Measurements from ENCODE around the gene PPIE.
"Not testable (repeated sequence)": the region's sequence is repeated elsewhere in the genome, so short reads cannot be mapped to it uniquely, and the experiment has no call there.

PPIE gene

DNA sequence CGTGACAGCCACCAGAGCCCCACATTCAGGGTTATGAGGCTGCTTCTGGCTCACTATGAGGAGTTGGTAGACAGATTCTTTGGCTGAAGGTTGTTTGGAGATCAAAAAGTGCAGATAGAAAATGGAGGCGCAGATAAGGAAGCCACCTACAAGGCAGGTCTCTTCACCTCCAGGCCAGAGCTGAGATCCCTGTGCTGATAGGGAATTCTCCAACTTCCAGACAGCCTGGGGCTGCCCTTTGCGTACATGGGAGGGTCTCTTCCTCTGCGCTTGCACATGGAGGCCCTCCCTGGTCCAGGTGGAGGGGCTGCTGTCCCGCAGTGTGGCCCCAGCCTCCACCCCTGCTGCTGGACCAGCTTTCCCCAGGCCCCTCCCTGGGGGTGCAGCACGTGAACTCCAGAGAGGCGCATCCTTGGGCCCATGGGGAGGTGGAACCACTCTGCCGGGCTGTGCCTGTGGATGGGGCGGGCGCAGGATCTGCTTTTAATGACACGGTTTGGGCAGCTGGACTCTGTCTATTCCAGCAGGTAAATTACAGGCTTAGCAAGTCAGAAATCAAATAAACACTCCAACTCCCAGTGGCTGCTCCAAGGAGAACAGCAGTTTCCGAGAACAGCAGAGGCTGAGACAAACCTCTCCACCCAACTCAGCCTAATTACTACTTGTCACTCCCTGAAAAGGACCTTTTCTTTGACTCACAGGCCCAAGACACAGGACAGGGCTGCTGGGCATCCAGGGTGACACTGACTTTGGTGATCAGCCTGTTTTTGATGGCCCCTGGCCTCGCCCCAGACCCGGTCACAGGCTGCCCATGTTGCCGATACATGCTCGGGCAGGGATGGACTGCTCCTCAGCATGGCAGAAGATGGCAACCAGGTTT is 20.1 kb downstream of the PPIE start:
- DNase-seq (ENCODE audit: low spot score), result no peak

DNA sequence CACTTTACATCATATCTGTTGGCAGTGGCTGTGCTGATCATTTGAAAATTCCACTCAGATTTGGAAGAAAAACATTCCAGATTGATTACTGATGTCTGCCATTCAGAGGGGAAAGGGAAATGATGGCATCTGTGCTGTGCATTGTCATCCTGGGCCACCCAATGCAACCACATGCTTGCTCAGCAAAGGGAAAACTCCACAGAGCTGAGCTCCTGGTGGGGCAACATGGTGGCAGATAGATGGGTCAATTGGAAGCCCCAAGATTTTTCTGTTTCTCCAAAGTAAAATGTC is 20.7 kb downstream of the PPIE start:
- DNase-seq (ENCODE audit: low spot score), result no peak

DNA sequence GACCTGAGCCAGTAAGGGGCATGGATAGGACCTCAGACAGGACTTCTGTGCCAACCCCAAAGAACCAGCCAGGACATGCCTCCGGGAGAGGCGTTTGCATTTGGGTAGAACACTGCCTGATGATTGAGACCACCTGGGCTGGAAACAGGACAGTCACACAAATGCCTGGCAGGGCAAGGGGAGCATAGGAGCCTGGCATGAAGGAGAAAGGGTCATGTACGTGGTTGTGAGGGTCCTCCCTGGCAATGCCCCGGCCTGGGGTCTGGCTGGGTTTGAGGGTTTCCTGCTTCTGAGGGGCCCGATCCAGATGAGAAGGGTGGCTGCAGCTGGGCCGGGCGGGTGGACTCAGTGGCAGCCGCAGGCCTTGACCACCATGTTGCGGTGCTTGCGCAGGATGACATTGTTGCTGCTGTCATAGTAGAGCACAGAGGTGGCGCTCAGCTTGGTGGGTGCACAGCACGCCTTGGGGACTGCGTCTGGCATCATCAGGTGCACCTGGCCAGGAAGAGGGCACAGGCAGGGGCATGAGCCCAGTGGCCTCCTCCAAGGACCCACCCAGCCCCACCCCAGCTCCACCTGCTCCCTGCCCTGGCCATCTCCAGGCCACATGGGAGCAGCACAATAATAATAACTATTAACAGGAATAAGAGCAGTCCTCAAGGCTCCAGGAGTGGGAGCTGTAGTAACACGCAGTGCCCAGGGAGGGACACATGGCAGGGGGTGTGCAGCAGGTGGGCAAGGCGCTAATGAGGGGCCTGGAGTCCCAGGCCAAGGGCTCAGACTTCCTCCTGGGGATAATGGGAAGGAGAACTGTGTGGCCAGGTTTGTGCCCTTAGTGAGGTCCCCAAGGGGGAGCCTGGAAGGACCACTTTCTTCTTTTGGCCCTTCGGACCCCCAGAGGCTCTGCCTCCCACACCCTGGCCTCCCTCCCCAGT is 21.7 kb downstream of the PPIE start:
- DNase-seq (ENCODE audit: low spot score), result no peak

- DNase-seq (ENCODE audit: low spot score), result no peak
Observed at GRCh38 chr1:39761016-39761415, 22.3 kb downstream of the PPIE start.

GRCh38 chr1:39761557-39762260 is 23.0 kb downstream of the PPIE start:
- peak; percentile 60 for DNase-seq (ENCODE audit: low spot score)

DNA sequence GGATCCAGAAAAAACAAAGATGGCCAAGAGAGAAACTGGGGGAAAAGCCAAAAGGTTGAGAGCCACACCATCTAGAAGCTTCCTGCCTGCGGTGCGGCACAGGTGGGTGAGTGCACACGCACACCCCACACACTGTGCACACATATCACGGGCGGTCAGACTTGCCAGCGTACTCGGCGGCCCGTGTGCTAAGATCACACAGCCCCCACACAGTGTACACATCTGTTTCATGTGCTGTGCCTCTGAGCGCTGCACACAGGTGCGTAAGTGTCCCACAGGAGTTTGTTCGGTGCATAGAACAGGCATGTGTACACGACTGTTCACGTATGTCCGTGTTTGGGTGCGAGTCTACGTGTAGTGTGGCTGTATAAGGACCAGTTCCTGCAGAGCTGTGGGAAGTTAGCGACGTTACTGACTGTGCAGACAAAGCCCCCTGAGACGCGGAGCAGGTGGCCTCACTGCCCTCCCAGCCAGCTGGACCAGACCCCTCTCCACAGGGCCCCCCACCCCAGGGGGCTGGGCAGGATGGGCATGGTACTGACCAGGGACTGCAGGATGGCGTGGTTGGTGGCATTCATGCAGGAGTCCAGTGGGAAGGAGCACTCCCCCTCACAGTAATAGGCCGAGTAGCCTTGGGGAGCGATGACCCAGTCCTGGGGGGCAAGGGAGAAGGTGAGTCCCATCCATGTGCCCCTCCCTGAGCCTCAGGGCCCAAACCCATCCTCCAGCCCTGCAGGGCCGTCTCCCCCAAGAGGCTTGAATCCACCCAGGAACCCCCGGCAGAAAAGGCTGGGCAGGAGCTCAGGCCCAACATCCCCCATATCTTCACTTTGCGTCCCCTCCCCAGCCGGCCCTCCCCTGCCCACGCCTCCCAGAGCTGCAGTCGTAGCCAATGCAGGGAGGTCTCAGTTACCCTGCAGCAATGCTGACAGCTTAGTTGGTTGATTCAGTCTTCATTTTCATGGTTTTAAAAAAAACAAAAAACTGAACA is 24.2 kb downstream of the PPIE start:
- DNase-seq (ENCODE audit: low spot score), result peak; percentile 54

DNA sequence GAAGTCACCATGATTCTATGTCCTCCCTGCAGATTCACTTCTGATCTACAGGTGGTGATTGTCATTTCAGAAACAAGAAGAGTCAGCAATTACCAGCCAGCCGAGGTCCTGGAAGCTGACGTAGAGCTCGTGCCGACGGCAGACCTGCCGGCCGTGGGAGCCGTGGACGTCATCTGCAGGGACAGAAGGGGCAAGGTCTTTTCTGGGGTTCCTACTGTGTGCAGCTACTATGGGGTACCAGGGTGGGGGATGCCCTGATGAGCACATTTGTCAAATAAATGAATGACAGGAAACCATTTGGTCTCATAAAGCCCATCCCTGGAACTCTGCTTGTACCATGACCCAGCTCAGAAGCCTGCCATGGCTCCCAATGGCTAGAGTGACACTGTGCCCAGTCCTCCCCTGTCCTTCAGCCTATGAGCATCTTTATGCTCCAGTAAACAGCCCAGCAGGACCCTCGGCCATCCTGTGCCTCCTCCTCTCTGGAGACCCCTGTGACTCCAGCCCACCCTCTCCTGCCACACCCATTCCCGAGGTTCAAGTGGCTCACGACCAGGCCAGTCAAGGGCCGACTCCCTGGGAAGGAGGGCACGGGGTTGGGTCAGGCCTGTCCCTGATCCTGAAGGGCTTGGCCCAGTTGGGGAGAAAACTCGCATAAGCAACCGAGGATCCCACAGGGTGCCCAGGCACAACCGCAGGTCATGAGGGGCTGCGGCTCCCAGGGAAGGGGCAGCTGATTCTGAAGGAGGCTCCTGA is 25.1 kb downstream of the PPIE start:
- peak; percentile 47 for DNase-seq (ENCODE audit: low spot score)

GRCh38 chr1:39764512-39764911 is 25.8 kb downstream of the PPIE start:
- not testable (repeated sequence) for DNase-seq (ENCODE audit: low spot score)

- not testable (repeated sequence) for DNase-seq (ENCODE audit: low spot score)
Observed at GRCh38 chr1:39766466-39766865, 27.8 kb downstream of the PPIE start.

- DNase-seq (ENCODE audit: low spot score), result not testable (repeated sequence)
Observed at GRCh38 chr1:39769502-39769901, 30.8 kb downstream of the PPIE start.

GRCh38 chr1:39770100-39771021 is 31.7 kb downstream of the PPIE start:
- DNase-seq (ENCODE audit: low spot score), result not testable (repeated sequence)

DNA sequence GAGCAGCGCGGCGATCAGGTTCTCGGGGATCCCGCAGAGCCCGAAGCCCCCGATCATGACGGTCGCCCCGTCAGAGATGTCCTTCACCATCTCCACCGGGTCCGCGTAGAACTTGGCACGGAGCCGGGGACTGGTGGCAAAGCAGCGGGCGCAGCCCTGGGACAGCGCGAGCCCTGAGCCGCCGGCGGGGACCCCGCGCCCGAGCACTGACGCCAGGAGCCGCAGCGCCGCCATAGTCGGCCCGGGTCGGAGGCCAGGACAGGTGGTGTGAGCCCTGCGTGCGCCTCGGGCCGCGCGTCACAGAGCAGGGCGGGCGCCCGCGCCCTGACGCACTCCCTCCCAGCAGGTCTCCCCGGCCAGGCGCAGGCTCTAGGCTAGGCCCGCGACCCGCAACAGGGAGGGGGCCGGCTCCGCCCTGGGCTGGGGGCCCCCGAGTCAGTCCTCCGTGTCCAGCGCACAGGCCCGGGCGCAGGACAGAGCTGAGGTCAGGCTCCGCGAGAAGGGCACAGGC is 32.4 kb downstream of the PPIE start, which contains the start of gene OXCT2:
TSS of gene OXCT2 (minus strand) at position 327 of the 511 bp plus-strand sequence. CDS start at position 234, 93 bp downstream.
- not testable (repeated sequence) for DNase-seq (ENCODE audit: low spot score)

DNA sequence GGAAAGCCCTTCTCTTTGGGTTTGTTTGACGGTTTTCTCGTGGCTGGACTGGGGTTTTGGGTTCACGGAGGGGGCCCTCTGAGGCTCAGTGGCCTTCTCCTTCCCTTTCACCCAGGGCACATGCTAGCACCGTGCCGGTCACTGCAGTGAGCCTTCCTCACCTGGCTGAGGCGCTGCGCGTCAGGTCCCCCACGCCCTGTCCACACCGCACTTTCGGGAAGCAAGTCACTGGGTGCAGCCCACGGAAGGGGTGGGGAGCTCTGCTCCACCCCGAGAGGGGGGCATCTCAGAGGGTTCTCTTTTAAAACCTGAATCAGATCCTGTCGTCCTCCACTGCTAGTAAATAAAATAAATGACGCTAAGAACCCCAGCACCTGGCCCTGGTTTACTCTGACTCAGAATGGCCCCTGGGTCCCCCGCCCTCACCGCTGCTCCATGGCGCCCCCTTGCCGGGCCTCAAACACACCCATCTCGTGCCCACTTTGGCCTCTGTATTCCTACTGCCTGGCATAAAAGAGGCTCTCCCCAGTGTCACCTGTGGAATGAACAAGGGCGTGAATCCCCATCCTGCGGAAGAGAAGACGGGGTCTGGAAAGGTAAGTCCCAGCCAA is 34.8 kb downstream of the PPIE start:
- not testable (repeated sequence) for DNase-seq (ENCODE audit: low spot score)

DNA sequence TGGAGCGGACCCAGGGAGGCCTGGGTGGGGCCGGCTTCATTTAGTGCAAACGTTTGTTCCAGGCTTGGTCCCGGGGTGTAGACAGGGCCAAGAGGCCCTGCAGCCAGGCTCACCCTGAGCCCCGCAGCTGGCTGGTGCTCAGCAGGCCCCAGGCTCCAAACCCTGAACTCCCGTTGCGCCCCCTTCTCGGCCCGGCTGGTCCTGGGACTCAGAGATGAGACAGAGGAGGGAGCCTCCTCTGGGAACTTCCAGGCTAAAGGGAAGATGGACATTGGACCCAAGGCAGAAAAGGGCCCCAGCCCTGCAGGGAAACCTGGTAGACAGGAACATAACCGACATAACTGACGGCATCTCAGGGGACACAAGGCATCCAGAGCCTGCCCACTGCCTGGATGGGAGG is 36.5 kb downstream of the PPIE start:
- DNase-seq (ENCODE audit: low spot score), result not testable (repeated sequence)

DNA sequence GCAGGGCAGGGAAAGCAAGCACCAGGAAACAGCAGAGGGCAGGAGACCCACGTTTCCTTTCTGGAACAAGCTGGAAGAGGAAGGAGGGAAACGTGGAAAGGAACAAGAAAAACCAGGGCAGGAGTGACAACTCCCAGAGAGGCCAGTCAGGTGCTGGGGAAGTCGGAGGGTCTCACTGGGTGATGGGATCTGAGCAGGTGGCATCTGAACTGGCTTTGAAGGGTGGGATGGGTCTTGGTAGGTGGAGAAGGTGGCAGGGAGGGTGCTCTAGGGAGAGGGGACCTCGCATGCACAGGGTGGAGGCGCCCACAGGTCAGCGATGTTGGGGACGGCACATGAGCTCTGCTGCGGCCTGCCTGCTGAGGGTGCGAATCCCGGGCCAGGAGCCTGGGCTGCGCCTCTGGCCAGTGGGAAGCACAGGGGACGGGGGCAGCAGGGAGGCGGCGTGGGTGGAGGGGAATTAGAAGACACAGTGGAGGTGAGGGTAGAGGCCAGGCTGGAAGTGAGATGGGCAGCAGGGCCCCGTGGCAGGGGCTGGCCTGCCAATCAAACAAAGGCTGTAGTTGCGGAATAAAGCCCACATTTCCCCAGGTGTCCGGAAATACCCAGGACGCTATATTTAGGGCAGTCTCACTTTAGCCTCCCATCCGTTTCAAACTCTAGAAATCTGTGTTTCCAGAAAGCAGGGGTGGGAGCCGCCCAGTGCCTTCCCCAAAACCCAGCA is 37.2 kb downstream of the PPIE start:
- not testable (repeated sequence) for DNase-seq (ENCODE audit: low spot score)

GRCh38 chr1:39776400-39776713 is 37.7 kb downstream of the PPIE start:
- DNase-seq (ENCODE audit: low spot score), result no peak

DNA sequence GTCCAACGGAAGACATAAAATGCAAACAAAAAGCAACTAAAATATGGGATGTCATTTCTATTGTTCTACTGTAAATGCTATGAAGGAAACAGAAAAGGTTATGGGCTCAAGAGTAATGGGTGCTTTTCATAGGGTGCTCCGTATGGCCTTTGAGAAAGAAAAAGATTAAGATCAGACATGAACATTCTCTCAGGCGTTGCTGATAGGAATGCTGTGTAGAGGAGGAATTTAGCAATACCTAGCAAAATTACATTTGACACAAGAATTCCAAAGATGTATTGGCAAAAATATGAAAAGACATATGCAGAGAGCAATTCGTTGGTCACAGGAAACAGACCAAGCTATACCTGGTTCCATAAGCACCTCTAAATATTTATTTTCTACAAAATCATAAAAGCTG is 38.2 kb downstream of the PPIE start:
- no peak for DNase-seq (ENCODE audit: low spot score)

DNA sequence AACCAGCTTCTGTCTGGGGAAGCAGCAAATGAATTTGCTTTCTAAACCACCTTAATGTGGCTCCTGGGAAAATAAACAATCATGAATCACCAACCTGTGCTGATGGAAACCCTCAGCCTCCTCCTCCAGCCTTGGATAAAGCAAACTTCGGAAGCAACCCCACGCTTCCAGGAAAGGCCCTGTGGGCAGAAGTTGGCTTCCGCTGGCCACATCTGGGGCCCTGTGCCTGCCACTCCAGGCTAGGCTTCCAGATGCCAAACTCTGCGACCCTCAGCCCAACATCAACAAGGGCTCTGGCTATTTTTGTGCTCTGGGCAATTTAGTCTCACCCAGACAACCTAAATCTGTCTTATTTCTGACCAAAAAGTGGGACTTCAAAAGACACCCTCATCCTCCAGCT is 38.6 kb downstream of the PPIE start:
- peak; percentile 57 for DNase-seq (ENCODE audit: low spot score)

Measured in left forelimb (tissue), 1 donor.